B cell (primary cell): ENCODE data around the gene ACTC1.

Experiments used
- EZH2 ChIP-seq: IDR thresholded peaks from 2 replicates; pipeline ENCODE4 v1.6.1; 2012; ENCODE audit warnings: borderline replicate concordance, low read depth, mild to moderate bottlenecking, moderate library complexity, low read length; ENCODE audit not compliant: insufficient read depth, poor library complexity, severe bottlenecking
- TF ChIP-seq, protein P1 (sequence below): fragments of 200-600 bp; IDR thresholded peaks from one replicate; pipeline ENCODE4 v1.8.0; 2022; ENCODE audit warnings: antibody characterized with exemption, mild to moderate bottlenecking

DNA sequence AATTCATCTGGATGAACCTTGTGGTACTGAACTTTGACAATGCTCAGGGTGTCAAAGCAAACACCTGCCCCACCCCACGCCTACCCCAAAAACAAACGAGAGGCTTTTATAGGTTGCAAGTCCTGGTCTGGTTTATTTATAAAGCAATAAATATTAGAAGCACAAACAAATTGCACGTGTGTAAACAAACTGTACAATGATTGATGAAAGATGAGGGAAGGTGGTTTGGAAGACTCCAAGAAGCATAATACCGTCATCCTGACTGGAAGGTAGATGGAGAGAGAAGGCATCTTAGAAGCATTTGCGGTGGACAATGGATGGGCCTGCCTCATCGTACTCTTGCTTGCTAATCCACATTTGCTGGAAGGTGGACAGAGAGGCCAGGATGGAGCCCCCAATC lies 5.2 kb downstream of the ACTC1 start:
- TF ChIP-seq, protein P1, sequence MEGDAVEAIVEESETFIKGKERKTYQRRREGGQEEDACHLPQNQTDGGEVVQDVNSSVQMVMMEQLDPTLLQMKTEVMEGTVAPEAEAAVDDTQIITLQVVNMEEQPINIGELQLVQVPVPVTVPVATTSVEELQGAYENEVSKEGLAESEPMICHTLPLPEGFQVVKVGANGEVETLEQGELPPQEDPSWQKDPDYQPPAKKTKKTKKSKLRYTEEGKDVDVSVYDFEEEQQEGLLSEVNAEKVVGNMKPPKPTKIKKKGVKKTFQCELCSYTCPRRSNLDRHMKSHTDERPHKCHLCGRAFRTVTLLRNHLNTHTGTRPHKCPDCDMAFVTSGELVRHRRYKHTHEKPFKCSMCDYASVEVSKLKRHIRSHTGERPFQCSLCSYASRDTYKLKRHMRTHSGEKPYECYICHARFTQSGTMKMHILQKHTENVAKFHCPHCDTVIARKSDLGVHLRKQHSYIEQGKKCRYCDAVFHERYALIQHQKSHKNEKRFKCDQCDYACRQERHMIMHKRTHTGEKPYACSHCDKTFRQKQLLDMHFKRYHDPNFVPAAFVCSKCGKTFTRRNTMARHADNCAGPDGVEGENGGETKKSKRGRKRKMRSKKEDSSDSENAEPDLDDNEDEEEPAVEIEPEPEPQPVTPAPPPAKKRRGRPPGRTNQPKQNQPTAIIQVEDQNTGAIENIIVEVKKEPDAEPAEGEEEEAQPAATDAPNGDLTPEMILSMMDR, result no peak
- TF ChIP-seq EZH2, result no peak
